Brain microvascular endothelial cell (primary cell): ENCODE data around the gene BRWD1.

ENCODE experiments used
- DNase-seq: peaks from one replicate; pipeline ENCODE4 v3.0.0-alpha.2; 2020
- H3K27ac ChIP-seq: fragments of 250-450 bp; sonication (Bioruptor Pico); 2 replicates; pipeline ENCODE4 v1.5.1; 2020; ENCODE audit warnings: mild to moderate bottlenecking, moderate library complexity
- H3K27me3 ChIP-seq: fragments of 250-450 bp; sonication (Bioruptor Pico); replicated peaks from 2 replicates; pipeline ENCODE4 v1.5.1; 2020; ENCODE audit warnings: mild to moderate bottlenecking
- H3K36me3 ChIP-seq: fragments of 250-450 bp; sonication (Bioruptor Pico); replicated peaks from 2 replicates; pipeline ENCODE4 v1.5.1; 2020; ENCODE audit warnings: mild to moderate bottlenecking
- H3K4me3 ChIP-seq: 2 replicates; pipeline ENCODE4 v1.5.1; 2011; ENCODE audit warnings: low read depth, mild to moderate bottlenecking, control low read depth, low read length, moderate library complexity
- CTCF ChIP-seq: IDR thresholded peaks from 2 replicates; pipeline ENCODE4 v1.5.1; 2011; ENCODE audit warnings: low read depth, mild to moderate bottlenecking, moderate library complexity, low read length, control low read depth, inconsistent platforms; ENCODE audit errors: missing control alignments
- in situ Hi-C: cut with HindIII; loops from 2 replicates; pipeline ENCODE4 v1.10.0; 2017; ENCODE audit warnings: low sequenced_read_pairs, low pct_ligation_motif_present

BRWD1 gene

GRCh38 chr21:39317134-39318090 is 4.0 kb upstream of the BRWD1 start:
- no peak for TF ChIP-seq CTCF
- Histone ChIP-seq H3K36me3 (no peaks in the 10 kb centered on the region), H3K4me3 (no peak overlapping the region), H3K27ac (no peak overlapping the region), H3K27me3 (no peaks in the 10 kb centered on the region)
- DNase-seq = no peak
- in situ Hi-C loops = no loop called here

GRCh38 chr21:39316729-39317128 is 3.3 kb upstream of the BRWD1 start:
- no peak for DNase-seq

GRCh38 chr21:39315603-39316445 is 2.4 kb upstream of the BRWD1 start:
- H3K27ac ChIP-seq = no peak overlapping the region
- in situ Hi-C loops = no loop called here
- TF ChIP-seq CTCF = no peak
- H3K27me3 ChIP-seq = no peaks in the 10 kb centered on the region
- no peak overlapping the region for H3K4me3 ChIP-seq
- no peak for DNase-seq
- peaks cover 6% of the 10 kb centered on the region for H3K36me3 ChIP-seq

More at GRCh38 chr21:39316729-39317128, 3.3 kb upstream of the BRWD1 start:
- Histone ChIP-seq H3K27ac (no peak overlapping the region), H3K36me3 (peaks cover under 1% of the 10 kb centered on the region), H3K27me3 (no peaks in the 10 kb centered on the region), H3K4me3 (no peak overlapping the region)
- in situ Hi-C loops = no loop called here
- TF ChIP-seq CTCF = no peak

GRCh38 chr21:39314143-39315027 is 953 bp upstream of the BRWD1 start:
- in situ Hi-C loops = no loop called here
- Histone ChIP-seq H3K4me3 (peak overlapping the region; percentile 71), H3K27ac (peak overlapping the region; percentile 89)

More at GRCh38 chr21:39314143-39315027, 953 bp upstream of the BRWD1 start:
- peak; percentile 59 for DNase-seq
- no peaks in the 10 kb centered on the region for H3K27me3 ChIP-seq
- H3K36me3 ChIP-seq = peaks cover 9% of the 10 kb centered on the region
- no peak for TF ChIP-seq CTCF
